Fibroblast of lung (primary cell): ENCODE measurements around the gene RASEF. TPM values are rescaled to one million over a fixed set of nuclear protein-coding genes. Genes with fewer than 3 reads are reported as not detected.
"Not testable (repeated sequence)": the region's sequence is repeated elsewhere in the genome, so short reads cannot be mapped to it uniquely, and the experiment has no call there.

Experiments
- DNase-seq, 2 donors: peaks; one replicate each; pipeline versions ENCODE4 v3.0.0 to v3.0.0-alpha.2; 2010; ENCODE audit warnings: low read depth in 2 of 2
- H2AFZ ChIP-seq: 2 replicates; pipeline ENCODE4 v1.5.1; 2012; ENCODE audit warnings: low read length, control low read depth, inconsistent platforms
- H3K27ac ChIP-seq: 2 replicates; pipeline ENCODE4 v1.5.1; 2011; ENCODE audit warnings: low read length, control low read depth; ENCODE audit not compliant: insufficient read depth
- H3K27me3 ChIP-seq: 2 replicates; pipeline ENCODE4 v1.5.1; 2011; ENCODE audit warnings: mild to moderate bottlenecking, low read length; ENCODE audit not compliant: control insufficient read depth, insufficient read depth
- H3K36me3 ChIP-seq: 2 replicates; pipeline ENCODE4 v1.5.1; 2011; ENCODE audit warnings: low read length; ENCODE audit not compliant: control insufficient read depth, insufficient read depth
- H3K4me1 ChIP-seq: 2 replicates; pipeline ENCODE4 v1.5.1; 2011; ENCODE audit warnings: low read length; ENCODE audit not compliant: control insufficient read depth, insufficient read depth; ENCODE audit errors: extremely low read depth
- H3K4me2 ChIP-seq: 2 replicates; pipeline ENCODE4 v1.5.1; 2011; ENCODE audit warnings: low read length, control low read depth; ENCODE audit not compliant: insufficient read depth; ENCODE audit errors: extremely low read depth
- H3K4me3 ChIP-seq, 4 experiments: fragments of 200-600 bp in 1 of 4; sonication (generic) in 1 of 4; replicated peaks in 1 of 4; 2 replicates each; pipeline ENCODE4 v1.5.1; 2011 to 2016; ENCODE audit warnings: low read length in 4 of 4, low read depth in 3 of 4, mild to moderate bottlenecking in 3 of 4, control low read depth in 2 of 4, inconsistent platforms in 1 of 4, mixed read lengths in 1 of 4; ENCODE audit not compliant: insufficient read depth in 1 of 4; ENCODE audit errors: control extremely low read depth in 1 of 4
- H3K79me2 ChIP-seq: 2 replicates; pipeline ENCODE4 v1.5.1; 2012; ENCODE audit warnings: mild to moderate bottlenecking, low read length, inconsistent platforms; ENCODE audit not compliant: control insufficient read depth, insufficient read depth
- H3K9ac ChIP-seq: 2 replicates; pipeline ENCODE4 v1.5.1; 2011; ENCODE audit warnings: mild to moderate bottlenecking, low read length, control low read depth; ENCODE audit not compliant: insufficient read depth
- H3K9me3 ChIP-seq: 2 replicates; pipeline ENCODE4 v1.5.1; 2012; ENCODE audit warnings: low read depth, low read length; ENCODE audit not compliant: control insufficient read depth, insufficient read depth
- H4K20me1 ChIP-seq: 2 replicates; pipeline ENCODE4 v1.5.1; 2011; ENCODE audit warnings: low read length; ENCODE audit not compliant: control insufficient read depth, insufficient read depth; ENCODE audit errors: extremely low read depth
- EZH2 ChIP-seq: IDR thresholded peaks from 2 replicates; pipeline ENCODE4 v1.5.1; 2012; ENCODE audit warnings: low read length, control low read depth, mild to moderate bottlenecking; ENCODE audit errors: missing control alignments
- polyA plus RNA-seq, 2 donors: library from polyadenylated mRNA; depleted of rRNA in 1 of 2; stranded (reverse) in 1 of 2; unstranded in 1 of 2; fragments of >200 nt; gene quantifications; 2 replicates each; pipeline ENCODE4 v1.2.1, GENCODE V29; 2011 to 2012; ENCODE audit warnings: missing spikeins in 1 of 2
- total RNA-seq: library from RNA; depleted of rRNA; stranded (reverse); fragments of >200 nt; gene quantifications from 2 replicates; pipeline ENCODE4 v1.2.1, GENCODE V29; 2014
- TF ChIP-seq, protein P1 (sequence below), 2 donors: IDR thresholded peaks in 1 of 2; conservative IDR thresholded peaks in 1 of 2; 1 replicate in 1 of 2; 2 replicates in 1 of 2; pipeline ENCODE4 v1.5.1; 2011 to 2012; ENCODE audit warnings: low read length in 2 of 2, control low read depth in 1 of 2, inconsistent platforms in 1 of 2, low read depth in 1 of 2, mild to moderate bottlenecking in 1 of 2

RASEF gene
- total and polyA plus RNA-seq, 2 donors (not counting 1 experiment from before 2014, with no cell fraction given) = 0.28 to 1.2 TPM

DNA sequence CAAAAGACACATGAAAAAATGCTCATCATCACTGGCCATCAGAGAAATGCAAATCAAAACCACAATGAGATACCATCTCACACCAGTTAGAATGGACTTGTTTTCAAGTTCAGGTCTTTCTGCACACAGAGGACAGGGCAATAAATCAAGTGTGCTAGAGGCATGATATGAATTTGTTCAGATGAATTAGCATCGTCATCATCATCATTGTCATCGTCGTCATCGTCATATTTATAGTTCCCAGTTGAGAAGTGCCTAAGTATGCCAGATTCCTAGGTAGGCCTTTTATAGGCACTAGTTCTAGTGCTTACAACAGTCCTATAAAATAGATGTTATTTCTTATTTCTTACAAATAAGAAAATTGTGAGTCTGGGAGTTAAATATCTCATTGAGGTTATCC lies 34.7 kb upstream of the RASEF start:
- Histone ChIP-seq H3K79me2 (no peaks in the 10 kb centered on the region), H3K4me2 (no peak overlapping the region), H3K4me1 (no peaks in the 10 kb centered on the region), H4K20me1 (no peaks in the 10 kb centered on the region), H2AFZ (no peak overlapping the region), H3K4me3 (no peak overlapping the region), H3K27me3 (no peaks in the 10 kb centered on the region), H3K36me3 (no peaks in the 10 kb centered on the region), H3K9ac (no peak overlapping the region), H3K27ac (no peak overlapping the region), H3K9me3 (no peaks in the 10 kb centered on the region)
- DNase-seq = no peak
- TF ChIP-seq, protein P1, sequence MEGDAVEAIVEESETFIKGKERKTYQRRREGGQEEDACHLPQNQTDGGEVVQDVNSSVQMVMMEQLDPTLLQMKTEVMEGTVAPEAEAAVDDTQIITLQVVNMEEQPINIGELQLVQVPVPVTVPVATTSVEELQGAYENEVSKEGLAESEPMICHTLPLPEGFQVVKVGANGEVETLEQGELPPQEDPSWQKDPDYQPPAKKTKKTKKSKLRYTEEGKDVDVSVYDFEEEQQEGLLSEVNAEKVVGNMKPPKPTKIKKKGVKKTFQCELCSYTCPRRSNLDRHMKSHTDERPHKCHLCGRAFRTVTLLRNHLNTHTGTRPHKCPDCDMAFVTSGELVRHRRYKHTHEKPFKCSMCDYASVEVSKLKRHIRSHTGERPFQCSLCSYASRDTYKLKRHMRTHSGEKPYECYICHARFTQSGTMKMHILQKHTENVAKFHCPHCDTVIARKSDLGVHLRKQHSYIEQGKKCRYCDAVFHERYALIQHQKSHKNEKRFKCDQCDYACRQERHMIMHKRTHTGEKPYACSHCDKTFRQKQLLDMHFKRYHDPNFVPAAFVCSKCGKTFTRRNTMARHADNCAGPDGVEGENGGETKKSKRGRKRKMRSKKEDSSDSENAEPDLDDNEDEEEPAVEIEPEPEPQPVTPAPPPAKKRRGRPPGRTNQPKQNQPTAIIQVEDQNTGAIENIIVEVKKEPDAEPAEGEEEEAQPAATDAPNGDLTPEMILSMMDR (conservative IDR thresholded peaks at IDR 0.05 in 1 of 2, IDR thresholded peaks at IDR 0.05 in 1 of 2; ENCODE audit: low read depth in 1 of 2, low read length in 2 of 2) = no peak
- no peak for TF ChIP-seq EZH2

DNA sequence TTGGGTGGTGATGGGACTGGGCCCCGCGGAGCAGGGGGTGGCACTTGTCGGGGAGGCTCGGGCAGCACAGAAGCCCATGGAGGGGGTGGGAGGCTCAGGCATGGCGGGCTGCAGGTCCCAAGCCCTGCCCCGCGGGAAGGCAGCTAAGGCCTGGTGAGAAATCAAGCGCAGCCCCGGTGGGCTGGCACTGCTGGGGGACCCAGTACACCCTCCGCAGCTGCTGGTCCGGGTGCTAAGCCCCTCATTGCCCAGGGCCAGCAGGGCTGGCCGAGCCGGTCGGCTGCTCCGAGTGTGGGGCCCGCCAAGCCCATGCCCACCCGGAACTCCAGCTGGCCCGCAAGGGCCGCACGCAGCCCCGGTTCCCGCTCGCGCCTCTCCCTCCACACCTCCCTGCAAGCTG lies 30.4 kb upstream of the RASEF start:
- H2AFZ ChIP-seq, H3K27me3 ChIP-seq, H4K20me1 ChIP-seq, H3K9ac ChIP-seq, H3K36me3 ChIP-seq, DNase-seq, H3K4me3 ChIP-seq, H3K4me1 ChIP-seq, H3K9me3 ChIP-seq, H3K4me2 ChIP-seq, H3K79me2 ChIP-seq, H3K27ac ChIP-seq: not testable (repeated sequence)

DNA sequence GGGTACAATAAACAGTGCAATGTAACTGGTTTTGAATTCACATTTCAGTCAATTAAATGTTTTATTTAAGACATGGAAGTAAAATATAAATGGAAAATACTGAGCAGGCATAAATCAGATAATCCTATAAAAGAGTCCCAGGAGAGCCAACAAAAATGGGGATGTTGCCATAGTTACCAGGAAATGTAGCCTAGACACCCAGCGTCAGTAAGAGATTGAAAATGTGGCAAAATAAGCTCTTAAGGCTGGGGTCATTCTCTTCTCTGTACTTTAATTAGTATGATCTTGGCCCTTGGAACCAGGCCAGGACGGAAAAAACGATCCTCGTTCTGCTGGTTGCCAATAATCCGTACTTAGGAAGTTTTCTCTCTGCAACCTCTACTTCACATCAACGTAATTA lies 18.9 kb upstream of the RASEF start:
- no peaks in the 10 kb centered on the region for H4K20me1 ChIP-seq
- no peaks in the 10 kb centered on the region for H3K27me3 ChIP-seq

More for the DNA sequence above, 18.9 kb upstream of the RASEF start:
- Histone ChIP-seq H3K4me1 (no peaks in the 10 kb centered on the region), H3K9me3 (no peaks in the 10 kb centered on the region), H3K36me3 (no peaks in the 10 kb centered on the region), H3K27ac (no peak overlapping the region), H3K9ac (no peak overlapping the region), H3K4me3 (no peak overlapping the region), H3K79me2 (no peaks in the 10 kb centered on the region), H2AFZ (no peak overlapping the region), H3K4me2 (no peak overlapping the region)
- DNase-seq = no peak
- TF ChIP-seq EZH2 = no peak
- TF ChIP-seq, protein P1 (conservative IDR thresholded peaks at IDR 0.05 in 1 of 2, IDR thresholded peaks at IDR 0.05 in 1 of 2; ENCODE audit: low read depth in 1 of 2, low read length in 2 of 2) = no peak
